Measurements from ENCODE around the gene ZC3HAV1L. TPM values are rescaled to one million over a fixed set of nuclear protein-coding genes. Genes with fewer than 3 reads are reported as not detected.

Gene ZC3HAV1L
- total and polyA plus RNA-seq, 12 donors, result 0.30 to 27.2 (median 13.0) TPM

DNA sequence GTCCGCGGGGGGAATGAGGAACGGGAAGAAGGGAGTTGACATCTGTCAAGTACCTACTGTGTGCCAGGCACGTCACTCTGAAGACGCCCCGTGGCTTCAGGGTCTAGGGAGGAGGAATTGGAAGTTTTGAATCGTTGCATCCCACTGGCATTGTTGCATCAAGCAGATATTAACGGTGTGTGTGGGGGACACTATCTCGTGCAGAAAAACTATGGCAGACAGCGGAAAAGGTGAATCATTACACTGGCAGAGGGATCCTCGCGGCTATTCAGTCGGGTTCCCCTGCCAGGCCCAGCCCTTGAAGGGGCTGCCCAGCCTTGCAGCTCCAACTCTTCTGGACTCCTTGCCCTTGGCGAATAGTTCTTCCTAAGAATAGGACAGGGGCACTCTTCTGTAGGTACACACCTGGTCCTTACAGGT, 53.6 kb downstream of the ZC3HAV1L start:
- peak overlapping the region in 3 of 4 donors; percentile 18 to 79 (median 56) for H3K4me3 ChIP-seq
- intact Hi-C loops (cut with DNase I), result loop anchor here (5.0 kb wide), 2 partner anchors 85 to 90 kb away; no protein-coding TSS in a partner anchor
- H3K4me1 ChIP-seq (replicated peaks in 1 of 2), result peaks cover 9 to 21% of the 10 kb centered on the region in 2 donors
- H3K27me3 ChIP-seq, result no peaks in the 10 kb centered on the region
- 24 to 29% (median 25%) methylated on average over 12 to 14 of the region's 14 CpGs for WGBS, 4 donors
- no peaks in the 10 kb centered on the region for H3K9me3 ChIP-seq (replicated peaks in 1 of 3)
- no peaks in the 10 kb centered on the region for H3K36me3 ChIP-seq (replicated peaks in 1 of 2)
- peak in 6 of 7 donors; percentile 33 to 73 (median 38) for DNase-seq
- TF ChIP-seq, protein P1, sequence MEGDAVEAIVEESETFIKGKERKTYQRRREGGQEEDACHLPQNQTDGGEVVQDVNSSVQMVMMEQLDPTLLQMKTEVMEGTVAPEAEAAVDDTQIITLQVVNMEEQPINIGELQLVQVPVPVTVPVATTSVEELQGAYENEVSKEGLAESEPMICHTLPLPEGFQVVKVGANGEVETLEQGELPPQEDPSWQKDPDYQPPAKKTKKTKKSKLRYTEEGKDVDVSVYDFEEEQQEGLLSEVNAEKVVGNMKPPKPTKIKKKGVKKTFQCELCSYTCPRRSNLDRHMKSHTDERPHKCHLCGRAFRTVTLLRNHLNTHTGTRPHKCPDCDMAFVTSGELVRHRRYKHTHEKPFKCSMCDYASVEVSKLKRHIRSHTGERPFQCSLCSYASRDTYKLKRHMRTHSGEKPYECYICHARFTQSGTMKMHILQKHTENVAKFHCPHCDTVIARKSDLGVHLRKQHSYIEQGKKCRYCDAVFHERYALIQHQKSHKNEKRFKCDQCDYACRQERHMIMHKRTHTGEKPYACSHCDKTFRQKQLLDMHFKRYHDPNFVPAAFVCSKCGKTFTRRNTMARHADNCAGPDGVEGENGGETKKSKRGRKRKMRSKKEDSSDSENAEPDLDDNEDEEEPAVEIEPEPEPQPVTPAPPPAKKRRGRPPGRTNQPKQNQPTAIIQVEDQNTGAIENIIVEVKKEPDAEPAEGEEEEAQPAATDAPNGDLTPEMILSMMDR (IDR thresholded peaks at IDR 0.05), result no peak
- peak in 1 of 2 donors; percentile 21 for TF ChIP-seq POLR2A (IDR thresholded peaks at IDR 0.05)
- H3K27ac ChIP-seq, result peak overlapping the region in 3 of 5 donors; percentile 18 to 84 (median 71)

DNA sequence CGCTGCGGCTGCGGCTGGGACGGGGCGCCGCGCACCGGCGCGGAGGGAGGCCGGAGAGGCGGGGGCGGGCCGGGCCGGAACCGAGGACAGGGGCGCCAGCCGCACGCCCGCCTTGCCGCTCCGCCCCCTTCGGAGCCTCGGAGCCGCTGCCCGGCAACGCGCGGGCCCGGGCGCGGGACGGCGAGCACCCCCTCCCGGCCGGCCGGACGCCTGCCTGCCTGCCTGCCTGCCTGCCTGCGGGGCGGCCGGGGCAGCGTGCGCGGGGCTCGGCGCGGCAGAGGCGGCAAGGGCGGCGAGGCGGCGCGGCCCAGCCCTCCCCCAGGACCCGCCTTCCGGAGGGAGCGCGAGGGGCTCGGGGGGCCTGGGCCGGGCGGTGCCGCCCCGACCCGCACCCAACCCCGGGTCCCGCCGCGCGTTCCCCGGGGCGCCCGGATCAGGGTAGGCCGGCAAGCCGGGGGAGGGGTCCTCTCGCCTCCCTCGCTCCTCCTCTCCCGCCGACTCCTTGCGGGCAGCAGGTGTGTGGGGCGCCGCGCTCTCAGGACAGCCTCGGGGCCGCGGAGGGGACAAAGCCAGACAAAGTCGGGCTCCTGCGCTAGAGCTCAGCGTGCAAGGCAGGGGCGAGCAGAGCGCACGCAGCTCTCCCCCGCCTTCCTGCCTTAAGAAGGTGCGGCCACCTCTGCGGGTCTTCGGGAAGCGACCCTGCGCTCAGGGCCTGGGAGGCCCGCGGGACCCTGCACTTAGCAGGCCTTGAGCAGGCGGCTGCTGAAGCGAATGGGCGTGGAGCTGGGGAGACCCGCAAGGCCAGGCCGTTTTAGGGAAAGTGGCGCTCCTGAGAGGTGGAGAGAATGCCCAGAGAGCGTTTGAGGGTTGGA, 54.3 kb downstream of the ZC3HAV1L start, which contains the start of gene KIAA1549:
Gene KIAA1549, minus strand, starts transcription at position 58 of the 872 bp plus-strand sequence. CDS start 120 bp downstream, outside the sequence.
- DNase-seq, result peak; percentile 59 to 80 (median 74)
- no peaks in the 10 kb centered on the region for H3K36me3 ChIP-seq (replicated peaks in 1 of 2)
- H3K9me3 ChIP-seq (replicated peaks in 1 of 3), result no peaks in the 10 kb centered on the region
- 0 to 4% (median 1%) methylated on average over 1 to 105 of the region's 105 CpGs for WGBS, 4 donors
- peak within 1 kb of the TSS; percentile 18 to 79 (median 50) for H3K4me3 ChIP-seq
- H3K27ac ChIP-seq, result peak within 1 kb of the TSS in 3 of 5 donors; percentile 18 to 84 (median 71)
- H3K4me1 ChIP-seq (replicated peaks in 1 of 2), result peaks cover 9 to 21% of the 10 kb centered on the region in 2 donors
- TF ChIP-seq POLR2A (IDR thresholded peaks at IDR 0.05), result peak in 1 of 2 donors; percentile 6
- TF ChIP-seq, protein P1 (IDR thresholded peaks at IDR 0.05), result peak in 2 of 6 experiments; percentile 46 to 73
- no peaks in the 10 kb centered on the region for H3K27me3 ChIP-seq
- intact Hi-C loops (cut with DNase I), result loop anchor here (5.0 kb wide), 2 partner anchors 84 to 89 kb away; no protein-coding TSS in a partner anchor

DNA sequence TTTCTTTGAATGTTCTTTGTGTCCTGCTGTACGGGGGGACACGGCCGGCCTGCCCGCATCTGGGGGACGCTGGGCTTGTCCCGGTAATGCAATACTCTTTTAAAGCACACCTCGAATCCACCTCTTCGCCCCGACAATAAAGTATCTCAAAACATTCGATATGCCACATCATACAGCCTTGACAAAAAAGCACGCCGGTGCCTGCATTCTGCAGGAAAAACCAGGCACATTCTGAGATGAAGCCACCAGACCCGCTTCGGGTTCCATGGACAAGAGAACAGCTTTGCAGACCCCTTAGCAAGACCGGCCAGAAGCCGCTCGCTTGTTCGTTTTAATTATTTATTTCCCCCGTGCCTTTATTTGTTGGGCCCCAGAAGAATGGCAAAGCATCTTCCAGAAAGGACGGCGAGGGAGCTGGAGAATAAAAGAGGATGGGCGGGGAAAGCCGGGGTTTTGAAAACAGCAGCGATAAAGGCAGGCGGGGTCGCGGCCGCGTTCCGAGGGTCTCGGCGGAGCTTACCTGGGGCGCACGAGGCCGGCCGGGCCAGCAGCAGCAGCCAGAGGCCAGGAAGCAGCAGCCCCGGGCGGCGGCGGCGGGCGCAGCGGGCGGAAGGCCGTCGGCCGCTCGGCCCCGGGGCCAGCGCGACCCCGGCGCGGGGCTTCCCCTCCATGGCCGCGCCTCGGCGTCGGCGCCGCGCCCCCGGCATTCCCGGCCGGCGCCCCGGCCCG, 55.1 kb downstream of the ZC3HAV1L start:
- Histone ChIP-seq H3K27me3 (no peaks in the 10 kb centered on the region), H3K9me3 (replicated peaks in 1 of 3) (no peaks in the 10 kb centered on the region), H3K4me3 (peak overlapping the region in 2 of 4 donors; percentile 23 to 79), H3K36me3 (replicated peaks in 1 of 2) (no peaks in the 10 kb centered on the region), H3K27ac (peak overlapping the region in 2 of 5 donors; percentile 6 to 71), H3K4me1 (replicated peaks in 1 of 2) (peaks cover 9 to 21% of the 10 kb centered on the region in 2 donors)
- DNase-seq, result peak in 4 of 7 donors; percentile 16 to 29 (median 26)
- no peak for TF ChIP-seq POLR2A (IDR thresholded peaks at IDR 0.05)
- TF ChIP-seq, protein P1 (IDR thresholded peaks at IDR 0.05), result no peak
- 0 to 1% (median 0%) methylated on average over 20 to 68 of the region's 68 CpGs for WGBS, 4 donors
- intact Hi-C loops (cut with DNase I), result loop anchor here (5.0 kb wide), 2 partner anchors 83 to 88 kb away; no protein-coding TSS in a partner anchor

All from adrenal gland (tissue), 12 donors.